GM15510 (cell line): ENCODE data around the gene ADRA2A.

Experiments
- POLR2A ChIP-seq: IDR thresholded peaks from 3 replicates; pipeline ENCODE4 v1.6.1; 2011; ENCODE audit warnings: borderline replicate concordance; ENCODE audit not compliant: insufficient read length; ENCODE audit errors: extremely low read depth

ADRA2A gene

GRCh38 chr10:111129363-111129762 is 52.5 kb downstream of the ADRA2A start:
- TF ChIP-seq POLR2A = no peak

GRCh38 chr10:111130471-111130870 is 53.6 kb downstream of the ADRA2A start:
- no peak for TF ChIP-seq POLR2A
